Peyer's patch (tissue), 4 donors: ENCODE results near the gene LSM8. TPM values are rescaled to one million over a fixed set of nuclear protein-coding genes. Genes with fewer than 3 reads are reported as not detected.

Experiments used
- DNase-seq, 3 donors: peaks; one replicate each; pipeline ENCODE4 v3.0.0-alpha.2; 2017 to 2019
- H3K27ac ChIP-seq, 4 donors: fragments of 200-600 bp; sonication (generic); one replicate each; pipeline ENCODE4 v1.5.1; 2016 to 2019
- H3K27me3 ChIP-seq, 2 donors: fragments of 200-600 bp; sonication (generic); one replicate each; pipeline ENCODE4 v1.5.1; 2019
- H3K36me3 ChIP-seq, 3 donors: fragments of 200-600 bp; sonication (generic); one replicate each; pipeline ENCODE4 v1.5.1; 2016 to 2019
- H3K4me1 ChIP-seq, 4 donors: fragments of 200-600 bp; sonication (generic); one replicate each; pipeline ENCODE4 v1.5.1; 2016 to 2019
- H3K4me3 ChIP-seq, 4 donors: fragments of 200-600 bp; sonication (generic); 1 replicate in 3 of 4; 2 replicates in 1 of 4; pipeline ENCODE4 v1.5.1; 2016 to 2019; ENCODE audit warnings: mild to moderate bottlenecking in 1 of 4
- H3K9me3 ChIP-seq, 4 donors: fragments of 200-600 bp; sonication (generic); one replicate each; pipeline ENCODE4 v1.5.1; 2016 to 2019; ENCODE audit warnings: mild to moderate bottlenecking in 1 of 4
- CTCF ChIP-seq, 6 experiments: fragments of 450-650 bp in 4 of 6; fragments of 200-600 bp in 2 of 6; sonication (generic) in 1 of 6; IDR thresholded peaks; one replicate each; pipeline ENCODE4 v1.5.1; 2017 to 2019; ENCODE audit warnings: antibody characterized with exemption in 6 of 6, mild to moderate bottlenecking in 3 of 6, moderate library complexity in 1 of 6
- POLR2A ChIP-seq, 2 donors: fragments of 450-650 bp; IDR thresholded peaks; one replicate each; pipeline ENCODE4 v1.5.1; 2017; ENCODE audit warnings: antibody characterized with exemption in 2 of 2, mild to moderate bottlenecking in 2 of 2, moderate library complexity in 2 of 2
- total RNA-seq, 4 donors: library from RNA; depleted of rRNA; stranded (reverse); fragments of >200 nt; gene quantifications; one replicate each; pipeline ENCODE4 v1.1.0, GENCODE V29; 2016

The LSM8 gene
- total RNA-seq, 4 donors from 2014 or later, result 22.9 to 38.0 (median 29.4) TPM

GRCh38 chr7:118169146-118169545 is 14.8 kb upstream of the LSM8 start:
- DNase-seq, result no peak
- H3K27me3 ChIP-seq, result no peaks in the 10 kb centered on the region
- H3K4me1 ChIP-seq, result no peaks in the 10 kb centered on the region
- H3K4me3 ChIP-seq, result no peak overlapping the region
- H3K36me3 ChIP-seq, result no peaks in the 10 kb centered on the region
- no peak overlapping the region for H3K27ac ChIP-seq
- H3K9me3 ChIP-seq, result no peaks in the 10 kb centered on the region
- TF ChIP-seq CTCF (IDR thresholded peaks at IDR 0.05), result no peak
- TF ChIP-seq POLR2A (IDR thresholded peaks at IDR 0.05), result no peak

GRCh38 chr7:118175740-118176139 is 8.2 kb upstream of the LSM8 start:
- Histone ChIP-seq H3K27ac (no peak overlapping the region), H3K9me3 (no peaks in the 10 kb centered on the region), H3K4me1 (no peaks in the 10 kb centered on the region), H3K4me3 (no peak overlapping the region), H3K27me3 (no peaks in the 10 kb centered on the region), H3K36me3 (no peaks in the 10 kb centered on the region)
- TF ChIP-seq CTCF (IDR thresholded peaks at IDR 0.05), result no peak
- TF ChIP-seq POLR2A (IDR thresholded peaks at IDR 0.05), result no peak
- DNase-seq, result no peak

- Histone ChIP-seq H3K27me3 (no peaks in the 10 kb centered on the region), H3K9me3 (no peaks in the 10 kb centered on the region), H3K4me1 (no peaks in the 10 kb centered on the region), H3K4me3 (no peak overlapping the region), H3K36me3 (no peaks in the 10 kb centered on the region), H3K27ac (no peak overlapping the region)
- TF ChIP-seq POLR2A (IDR thresholded peaks at IDR 0.05), result no peak
- no peak for TF ChIP-seq CTCF (IDR thresholded peaks at IDR 0.05)
- no peak for DNase-seq
These were observed 4.8 kb upstream of the LSM8 start for GRCh38 chr7:118179191-118179590.

- H3K27me3 ChIP-seq, result no peaks in the 10 kb centered on the region
- TF ChIP-seq CTCF (IDR thresholded peaks at IDR 0.05) (no peak), POLR2A (IDR thresholded peaks at IDR 0.05) (no peak)
- H3K27ac ChIP-seq, result peak overlapping the region; percentile 87 to 94 (median 87)
- H3K9me3 ChIP-seq, result no peaks in the 10 kb centered on the region
- DNase-seq, result no peak
- peak overlapping the region; percentile 69 to 84 (median 75) for H3K4me3 ChIP-seq
- H3K36me3 ChIP-seq, result peaks cover 0 to 2% (median 0%) of the 10 kb centered on the region in 3 donors
- peaks cover 0 to 21% (median 5%) of the 10 kb centered on the region in 4 donors for H3K4me1 ChIP-seq
These were observed 1.2 kb upstream of the LSM8 start for GRCh38 chr7:118182593-118183427.

- H3K27ac ChIP-seq, result peak overlapping the region; percentile 87 to 94 (median 87)
- peaks cover 0 to 21% (median 5%) of the 10 kb centered on the region in 4 donors for H3K4me1 ChIP-seq
- DNase-seq, result no peak
- TF ChIP-seq POLR2A (IDR thresholded peaks at IDR 0.05), result no peak
- no peak for TF ChIP-seq CTCF (IDR thresholded peaks at IDR 0.05)
- peaks cover 0 to 8% (median 0%) of the 10 kb centered on the region in 3 donors for H3K36me3 ChIP-seq
- H3K9me3 ChIP-seq, result no peaks in the 10 kb centered on the region
- peak overlapping the region; percentile 69 to 84 (median 75) for H3K4me3 ChIP-seq
- no peaks in the 10 kb centered on the region for H3K27me3 ChIP-seq
These were observed 557 bp upstream of the LSM8 start for GRCh38 chr7:118183428-118183785.
